OCI-LY1 (cell line): ENCODE measurements around the gene HDAC2.

Experiments used
- H2AFZ ChIP-seq: fragments of 200-600 bp; sonication (generic), shearing (Covaris generic); 2 replicates; pipeline ENCODE4 v1.6.0; 2014; ENCODE audit warnings: antibody characterized with exemption, mild to moderate bottlenecking, low read length
- H3F3A ChIP-seq: fragments of 200-600 bp; sonication (generic), shearing (Covaris generic); 2 replicates; pipeline ENCODE4 v1.6.0; 2014; ENCODE audit warnings: mild to moderate bottlenecking, antibody characterized with exemption, low read length, moderate library complexity; ENCODE audit not compliant: insufficient read depth
- H3K27ac ChIP-seq: fragments of 200-600 bp; sonication (generic); 2 replicates; pipeline ENCODE4 v1.5.1; 2014; ENCODE audit warnings: low read length, mixed run types, mild to moderate bottlenecking, low read depth; ENCODE audit not compliant: poor library complexity, severe bottlenecking
- H3K27me3 ChIP-seq: fragments of 200-600 bp; sonication (generic); 2 replicates; pipeline ENCODE4 v1.6.0; 2014; ENCODE audit warnings: antibody characterized with exemption, mild to moderate bottlenecking, low read length, moderate library complexity; ENCODE audit not compliant: insufficient read depth
- H3K36me3 ChIP-seq: fragments of 200-600 bp; sonication (generic); 2 replicates; pipeline ENCODE4 v1.6.1; 2014; ENCODE audit warnings: mild to moderate bottlenecking, antibody characterized with exemption, low read length, moderate library complexity, mixed read lengths; ENCODE audit not compliant: insufficient read depth
- H3K4me1 ChIP-seq: fragments of 200-600 bp; sonication (generic); 2 replicates; pipeline ENCODE4 v1.5.1; 2014; ENCODE audit warnings: mild to moderate bottlenecking, low read length, moderate library complexity; ENCODE audit not compliant: insufficient read depth, severe bottlenecking
- H3K4me2 ChIP-seq: fragments of 200-600 bp; sonication (generic), shearing (Covaris generic); 2 replicates; pipeline ENCODE4 v1.6.1; 2014; ENCODE audit warnings: low read length
- H3K4me3 ChIP-seq: fragments of 200-600 bp; sonication (generic); 2 replicates; pipeline ENCODE4 v1.5.1; 2014; ENCODE audit warnings: low read length, low read depth, mild to moderate bottlenecking, mixed read lengths; ENCODE audit not compliant: poor library complexity, severe bottlenecking
- H3K79me2 ChIP-seq: fragments of 200-600 bp; shearing (Covaris generic); 2 replicates; pipeline ENCODE4 v1.6.1; 2016; ENCODE audit warnings: mixed run types, low read length, mixed read lengths; ENCODE audit not compliant: insufficient read depth
- H3K9ac ChIP-seq: fragments of 200-600 bp; sonication (generic), shearing (Covaris generic); 2 replicates; pipeline ENCODE4 v1.6.1; 2014; ENCODE audit warnings: mild to moderate bottlenecking, low read length, mixed read lengths
- H3K9me2 ChIP-seq: fragments of 200-600 bp; sonication (generic), shearing (Covaris generic); 2 replicates; pipeline ENCODE4 v1.6.1; 2014; ENCODE audit warnings: low read depth, mild to moderate bottlenecking, low read length, mixed read lengths
- H3K9me3 ChIP-seq: fragments of 200-600 bp; shearing (Covaris generic); 2 replicates; pipeline ENCODE4 v1.6.1; 2014; ENCODE audit warnings: low read length, mixed read lengths
- H4K20me1 ChIP-seq: fragments of 200-600 bp; sonication (generic), shearing (Covaris generic); 2 replicates; pipeline ENCODE4 v1.6.0; 2016; ENCODE audit warnings: mild to moderate bottlenecking, low read length; ENCODE audit not compliant: insufficient read depth
- CTCF ChIP-seq: fragments of 200-600 bp; sonication (generic), shearing (Covaris generic); IDR thresholded peaks from 2 replicates; pipeline ENCODE4 v1.5.1; 2017; ENCODE audit warnings: mild to moderate bottlenecking, antibody characterized with exemption, low read length, moderate library complexity, mixed read lengths
- EZH2 ChIP-seq: fragments of 200-600 bp; sonication (generic), shearing (Covaris generic); IDR thresholded peaks from 2 replicates; pipeline ENCODE4 v1.8.0; 2017; ENCODE audit warnings: borderline replicate concordance, mixed run types, mild to moderate bottlenecking, antibody characterized with exemption, low read length, moderate library complexity, mixed read lengths

The HDAC2 gene

GRCh38 chr6:113884011-113884410, 86.9 kb downstream of the HDAC2 start:
- Histone ChIP-seq H3K27ac (no peak overlapping the region), H3K9me2 (no peaks in the 10 kb centered on the region), H2AFZ (no peak overlapping the region), H3K4me3 (no peak overlapping the region), H3K4me2 (no peak overlapping the region), H3K27me3 (no peaks in the 10 kb centered on the region), H3K36me3 (no peaks in the 10 kb centered on the region), H3K9me3 (no peaks in the 10 kb centered on the region), H3K4me1 (no peaks in the 10 kb centered on the region), H3K79me2 (no peaks in the 10 kb centered on the region), H4K20me1 (no peaks in the 10 kb centered on the region), H3F3A (no peaks in the 10 kb centered on the region), H3K9ac (no peak overlapping the region)
- no peak for TF ChIP-seq EZH2
- no peak for TF ChIP-seq CTCF
